NCI-H2107 treated with DMSO at 0.1 percent for 48 hours (cell line): ENCODE results near the gene CD300C.
"Not testable (repeated sequence)": the region's sequence is repeated elsewhere in the genome, so short reads cannot be mapped to it uniquely, and the experiment has no call there.

Experiments used
- DNase-seq: peaks from one replicate; lab custom pipeline; 2025; ENCODE audit not compliant: unreplicated experiment; lab: John Stamatoyannopoulos, UW

Gene CD300C

DNA sequence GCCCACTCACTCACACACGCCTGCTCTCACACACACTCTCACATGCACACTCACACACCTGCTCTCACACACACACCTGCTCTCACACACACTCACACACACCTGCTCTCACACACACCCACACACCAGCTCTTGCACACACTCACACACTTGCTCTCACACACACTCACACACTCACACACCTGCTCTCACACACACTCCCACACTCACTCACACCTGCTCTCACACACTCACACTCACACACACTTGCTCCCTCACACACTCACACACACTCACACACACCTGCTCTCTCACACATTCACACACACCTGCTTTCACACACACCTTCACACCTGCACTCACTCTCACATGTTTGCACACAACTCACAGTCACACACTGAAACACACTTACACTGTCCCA is 17.4 kb upstream of the CD300C start:
- DNase-seq = no peak

DNA sequence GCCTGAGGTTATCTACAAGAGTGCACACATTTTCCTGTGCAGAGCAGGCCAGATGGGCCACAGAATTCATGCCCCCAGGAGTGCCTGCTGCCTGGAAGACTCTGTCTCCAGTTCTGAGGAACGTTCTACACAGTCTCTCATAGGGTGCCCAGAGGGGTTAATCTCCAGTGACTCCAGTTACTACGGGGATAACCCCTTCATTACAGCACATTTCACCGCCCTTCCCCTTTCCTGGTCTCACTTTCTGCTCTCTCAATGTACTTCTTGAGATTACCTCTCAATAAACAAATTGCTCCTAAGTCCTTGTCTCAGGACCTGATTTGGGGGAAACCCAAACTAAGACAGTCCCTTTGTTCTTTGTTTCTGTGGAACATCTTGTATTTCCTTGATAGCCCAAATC is 15.7 kb upstream of the CD300C start:
- DNase-seq = no peak

DNA sequence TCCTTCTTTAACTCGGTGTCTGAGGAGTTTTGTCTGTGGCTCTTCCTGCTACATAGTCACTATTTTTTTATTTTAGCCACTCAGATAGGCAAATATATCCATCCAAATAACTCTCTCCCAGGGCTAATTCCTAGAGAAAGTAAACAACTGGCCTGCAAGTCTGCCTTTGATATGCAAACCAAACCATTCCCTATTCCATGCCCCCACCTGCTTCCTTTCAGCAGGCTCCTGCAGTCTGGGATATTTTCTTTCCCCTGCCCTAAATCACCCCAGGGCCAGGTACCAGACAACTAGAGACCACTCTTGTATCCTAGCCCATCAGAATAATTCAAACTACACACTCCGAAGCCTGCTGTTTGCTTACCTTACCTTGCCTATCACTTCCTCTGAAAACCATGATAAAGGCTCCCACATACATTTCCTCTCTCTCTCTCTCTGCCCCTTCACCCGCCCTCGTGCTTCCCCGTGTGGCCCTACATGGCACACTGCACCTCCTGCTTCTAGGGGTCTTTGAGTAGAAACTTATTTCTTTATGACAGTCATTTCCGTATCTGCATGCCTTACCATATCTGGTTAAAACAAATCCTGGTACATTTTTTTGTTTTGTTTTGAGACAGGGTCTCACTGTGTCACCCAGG is 13.1 kb upstream of the CD300C start:
- no peak for DNase-seq

DNA sequence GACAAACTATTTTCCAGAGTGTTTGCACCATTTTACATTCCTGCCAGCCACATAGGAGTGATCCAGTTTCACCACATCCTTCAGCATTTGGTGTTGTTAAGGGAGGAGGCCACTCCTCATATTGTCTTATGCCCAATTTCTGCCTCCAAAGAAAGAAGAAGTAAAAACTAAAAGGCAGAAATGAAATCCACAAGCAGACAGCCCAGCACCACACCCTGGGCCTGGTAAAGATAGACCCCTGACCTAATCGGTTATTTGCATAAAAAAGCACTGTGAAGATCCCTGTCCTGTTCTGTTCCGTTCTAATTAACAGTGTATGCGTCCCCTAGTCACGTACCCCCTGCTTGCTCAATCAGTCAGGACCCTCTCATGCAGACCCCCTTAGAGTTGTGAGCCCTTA is 12.5 kb upstream of the CD300C start:
- not testable (repeated sequence) for DNase-seq

DNA sequence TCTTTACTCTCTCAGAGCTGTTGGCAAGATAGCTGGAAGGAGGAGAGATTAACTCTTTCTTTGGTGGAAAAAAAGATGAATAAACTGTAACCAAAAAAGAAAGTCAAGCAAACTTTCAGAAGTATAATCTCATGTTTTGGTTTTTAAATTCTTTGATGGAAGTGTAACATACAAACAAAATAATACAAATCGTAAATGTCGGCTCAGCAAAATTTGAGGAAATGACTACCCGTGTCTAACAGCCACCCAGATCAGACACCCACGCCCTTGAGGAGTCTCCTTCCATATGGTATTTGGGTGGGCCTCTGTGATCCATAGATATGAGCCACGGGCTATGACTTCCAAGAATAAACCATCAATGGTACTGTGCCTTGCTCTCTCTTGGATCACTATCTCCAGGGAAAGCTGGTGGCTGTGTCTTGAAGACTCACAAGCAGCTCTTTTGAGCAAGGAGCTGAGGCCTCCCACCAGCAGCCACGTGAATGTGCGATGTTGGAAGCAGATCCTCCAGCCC is 9.6 kb upstream of the CD300C start:
- no peak for DNase-seq

DNA sequence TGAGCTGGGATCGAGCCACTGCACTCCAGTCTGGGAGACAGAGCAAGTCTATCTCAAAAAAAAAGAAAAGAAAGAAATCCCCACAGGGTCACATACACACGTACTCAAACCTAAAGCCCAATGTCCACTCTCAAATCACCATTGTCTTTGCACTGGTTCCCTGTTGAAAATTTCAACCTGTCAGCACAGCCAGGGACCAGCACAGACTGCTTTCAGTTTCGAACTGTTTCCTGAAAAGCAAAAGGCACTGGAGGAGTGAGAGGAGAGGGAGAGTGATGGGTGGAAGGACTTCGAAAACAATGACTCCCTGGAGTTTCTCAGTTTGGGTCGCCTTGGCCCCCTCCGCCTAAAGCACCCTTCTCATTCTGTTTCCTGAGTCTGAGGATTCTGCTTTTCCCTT is 9.0 kb upstream of the CD300C start:
- DNase-seq = no peak

DNA sequence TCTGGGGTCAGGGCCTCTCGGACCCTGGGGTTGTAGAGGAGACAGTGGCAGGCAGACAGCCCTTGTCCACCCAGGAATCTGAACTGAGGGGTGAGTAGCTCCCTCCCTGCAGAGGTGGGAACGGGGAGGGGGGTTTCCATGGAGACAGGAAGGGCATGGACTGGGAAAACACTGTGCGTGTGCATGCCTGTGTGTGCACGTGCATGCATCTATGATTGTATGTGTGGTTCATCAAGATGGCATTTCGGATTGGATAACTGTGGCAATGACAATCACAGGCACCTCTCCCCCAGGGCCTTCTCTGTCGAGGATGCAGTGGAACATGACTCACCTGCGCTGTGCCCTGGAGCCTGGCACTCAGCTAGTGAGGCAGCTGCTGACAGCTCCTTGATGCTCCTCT is 6.1 kb upstream of the CD300C start:
- DNase-seq = no peak

DNA sequence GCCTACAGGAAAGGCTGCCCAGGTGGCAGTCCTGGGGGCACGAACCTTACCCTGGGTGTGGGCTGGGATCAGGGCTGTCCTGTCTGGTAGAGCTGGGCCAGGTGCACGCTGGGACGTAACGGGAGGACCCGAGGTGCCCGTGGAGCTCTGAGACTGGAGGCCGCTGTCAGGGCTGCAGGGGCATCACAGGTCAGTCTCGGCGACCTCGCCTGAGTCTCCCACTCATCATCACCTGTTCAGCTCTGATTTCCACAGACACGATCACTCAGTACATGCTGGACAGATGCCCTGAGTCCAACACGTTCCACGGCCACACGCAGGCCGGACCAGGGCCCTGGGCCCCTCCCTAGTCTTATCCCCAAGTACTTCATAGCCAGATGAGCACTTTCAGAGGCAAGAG is 4.7 kb upstream of the CD300C start:
- no peak for DNase-seq

DNA sequence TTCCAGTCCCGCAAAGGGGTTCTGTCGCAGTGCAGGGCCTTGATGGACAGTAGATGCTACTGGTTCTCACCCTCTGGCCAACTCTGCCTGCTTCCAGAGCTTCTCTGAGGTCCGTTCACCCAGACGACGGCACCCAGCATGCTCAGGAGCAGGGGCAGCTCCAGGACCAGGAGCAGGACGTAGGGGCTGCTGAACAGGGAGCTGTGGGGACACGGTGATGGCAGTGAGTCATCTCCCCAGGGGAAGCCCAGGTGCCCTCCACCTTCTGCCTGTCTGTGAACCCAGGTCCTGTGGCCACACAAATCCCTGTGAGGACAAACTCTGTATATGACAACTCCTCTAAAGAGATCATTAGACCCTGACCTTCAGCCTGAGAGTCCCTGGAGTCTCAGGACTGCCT is 3.4 kb upstream of the CD300C start:
- no peak for DNase-seq

DNA sequence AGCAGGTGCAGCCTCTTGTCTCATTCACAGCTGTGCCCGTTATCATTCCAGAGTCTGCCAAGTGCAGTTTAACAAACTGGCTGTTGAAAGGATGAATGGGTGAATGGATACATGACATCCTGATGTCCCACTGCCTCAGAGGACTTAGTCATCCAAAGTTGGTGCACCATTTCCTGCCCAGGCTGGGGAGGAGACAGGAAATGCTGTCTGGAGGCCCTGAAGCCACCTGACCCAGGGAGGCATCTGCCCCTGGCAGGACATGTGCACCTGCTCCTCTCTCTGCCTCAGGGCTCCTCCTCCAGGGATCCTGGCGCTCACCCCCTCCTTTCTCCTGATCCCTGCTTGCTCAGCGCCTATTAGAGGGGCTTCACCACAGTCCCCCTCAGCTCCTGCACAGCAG is 1.8 kb upstream of the CD300C start:
- DNase-seq = no peak

DNA sequence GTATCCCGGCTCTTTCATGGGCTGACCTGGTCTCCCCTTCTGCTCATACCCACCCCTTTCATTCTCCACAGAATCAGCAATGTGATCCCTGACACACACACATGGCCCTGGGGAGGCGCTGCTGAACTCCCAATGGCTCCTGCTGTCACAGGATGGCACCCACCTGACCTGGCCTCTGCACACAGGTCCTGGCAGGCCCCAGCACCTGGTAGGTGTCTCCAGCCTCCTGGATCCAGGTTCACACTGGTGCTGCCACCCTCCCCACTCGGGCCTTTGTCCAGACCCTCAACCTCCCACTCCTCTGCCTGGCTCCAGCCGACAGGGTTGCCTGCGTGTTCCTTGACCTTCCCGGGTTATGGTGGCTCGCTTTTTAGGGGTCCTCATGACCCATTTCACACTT is 1.3 kb upstream of the CD300C start:
- no peak for DNase-seq

DNA sequence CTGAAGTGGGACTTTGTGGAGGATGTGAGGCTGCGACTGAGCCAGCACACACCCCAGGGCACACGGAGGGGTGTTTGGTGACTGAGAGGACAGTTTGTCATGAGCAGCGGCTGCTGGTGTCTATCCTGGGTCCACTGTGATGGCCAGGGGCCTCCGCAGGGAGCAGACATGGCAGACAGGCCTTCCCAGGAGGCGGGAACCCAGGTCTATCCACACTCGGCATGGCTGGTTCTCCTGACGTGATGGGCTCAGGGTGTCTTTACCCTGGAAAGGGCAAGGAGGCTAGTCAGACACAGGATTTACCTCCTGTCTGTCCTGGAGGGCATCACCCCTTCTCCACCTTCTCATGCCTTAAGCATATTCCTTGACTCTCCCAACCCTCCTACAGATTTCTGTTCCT is 671 bp upstream of the CD300C start:
- no peak for DNase-seq

DNA sequence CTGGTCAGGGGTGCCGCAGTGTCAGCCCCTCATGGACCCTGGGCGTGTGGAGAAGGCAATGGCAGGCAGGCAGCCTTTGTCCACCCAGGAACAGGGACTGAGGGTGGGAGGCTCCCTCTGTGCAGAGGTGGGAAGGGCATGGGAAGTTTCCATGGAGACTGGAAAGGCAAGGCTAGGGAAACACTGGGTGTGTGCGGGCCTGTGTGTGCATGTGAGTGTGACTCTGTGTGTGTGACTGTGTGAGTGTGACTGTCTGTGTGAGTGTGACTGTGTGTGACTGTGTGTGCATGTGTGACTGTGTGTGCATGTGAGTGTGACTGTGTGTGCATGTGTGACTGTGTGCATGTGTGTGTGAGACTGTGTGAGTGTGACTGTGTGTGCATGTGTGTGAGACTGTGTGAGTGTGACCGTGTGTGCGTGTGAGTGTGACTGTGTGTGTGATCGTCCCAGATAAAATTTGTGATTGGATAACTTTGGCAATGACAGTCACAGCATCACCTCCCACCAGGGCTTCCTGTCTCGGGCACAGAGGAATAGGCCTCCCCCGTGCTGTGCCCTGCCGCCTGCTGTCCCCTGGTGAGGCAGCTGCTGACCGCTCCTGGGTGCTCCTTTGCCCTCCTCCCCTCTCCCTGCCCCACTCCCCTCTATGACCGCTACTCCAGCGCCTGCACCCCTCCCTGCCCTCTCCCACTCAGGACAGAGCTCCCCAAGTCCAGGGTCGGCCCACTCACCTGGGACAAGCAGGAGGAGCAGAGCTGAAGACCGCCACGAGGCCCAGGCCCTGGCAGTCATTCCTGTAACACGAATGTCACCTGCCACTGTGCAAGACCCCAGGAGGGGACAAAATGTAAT is 698 bp downstream of the CD300C start:
- no peak for DNase-seq

DNA sequence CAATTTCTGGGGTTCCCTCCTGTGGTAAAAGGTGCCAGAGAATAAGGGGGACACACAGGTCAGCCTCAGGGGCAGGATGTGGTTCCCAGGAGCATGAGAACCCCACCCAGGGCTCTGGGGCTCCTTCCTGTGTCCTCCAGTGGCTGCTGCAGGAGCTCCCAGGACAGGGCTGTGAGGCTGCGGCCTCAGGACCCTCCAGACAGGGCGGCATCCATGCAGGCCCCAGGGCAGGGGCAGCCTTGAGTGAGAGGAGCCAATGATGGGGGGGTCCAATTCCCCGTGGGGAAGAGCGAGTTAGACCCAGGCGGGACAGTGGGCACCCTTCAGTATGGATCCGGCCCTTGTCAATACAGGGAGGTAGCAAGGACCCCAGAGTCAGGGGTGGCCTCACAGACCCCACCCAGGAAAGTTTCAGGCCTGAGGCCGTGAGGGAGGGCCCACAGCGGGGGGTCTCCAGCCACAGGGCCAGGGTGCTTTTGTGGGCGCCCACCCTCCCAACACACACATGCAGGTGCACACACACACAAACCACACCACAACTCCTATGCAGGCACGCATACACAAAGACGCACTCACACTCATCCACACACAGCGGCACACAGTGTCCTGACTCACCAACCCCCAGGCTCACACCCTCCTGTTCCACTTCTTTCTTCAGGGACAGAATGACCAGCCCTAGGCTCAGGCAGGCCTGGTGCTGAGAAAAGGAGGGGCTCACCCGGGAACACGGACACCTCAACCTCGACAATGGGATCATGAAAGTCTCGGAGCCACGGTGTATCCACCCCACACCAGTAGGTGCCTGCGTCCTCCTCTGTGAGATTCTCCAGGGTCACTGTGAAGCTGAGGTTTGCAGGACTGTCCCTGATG is 1.8 kb downstream of the CD300C start:
- DNase-seq = no peak

DNA sequence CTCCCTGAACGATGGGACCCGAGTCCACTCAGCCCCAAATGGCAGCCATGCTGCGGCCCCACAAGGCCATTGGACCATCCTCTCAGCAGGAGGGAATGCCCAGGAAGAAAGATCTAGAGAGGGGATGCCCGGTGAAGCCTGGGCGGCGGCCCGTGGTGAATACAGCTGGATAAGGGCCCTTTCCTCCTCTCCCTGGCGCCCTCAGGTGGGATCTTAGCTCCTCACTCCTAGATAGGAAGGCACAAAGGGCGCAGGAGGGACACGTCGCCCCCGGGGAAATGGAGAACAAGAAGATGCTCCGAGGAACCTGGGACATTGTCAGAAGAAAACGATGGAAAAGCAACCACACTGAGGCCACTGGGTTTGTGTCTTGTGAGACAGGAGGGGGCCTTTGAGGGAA is 2.5 kb downstream of the CD300C start:
- no peak for DNase-seq

DNA sequence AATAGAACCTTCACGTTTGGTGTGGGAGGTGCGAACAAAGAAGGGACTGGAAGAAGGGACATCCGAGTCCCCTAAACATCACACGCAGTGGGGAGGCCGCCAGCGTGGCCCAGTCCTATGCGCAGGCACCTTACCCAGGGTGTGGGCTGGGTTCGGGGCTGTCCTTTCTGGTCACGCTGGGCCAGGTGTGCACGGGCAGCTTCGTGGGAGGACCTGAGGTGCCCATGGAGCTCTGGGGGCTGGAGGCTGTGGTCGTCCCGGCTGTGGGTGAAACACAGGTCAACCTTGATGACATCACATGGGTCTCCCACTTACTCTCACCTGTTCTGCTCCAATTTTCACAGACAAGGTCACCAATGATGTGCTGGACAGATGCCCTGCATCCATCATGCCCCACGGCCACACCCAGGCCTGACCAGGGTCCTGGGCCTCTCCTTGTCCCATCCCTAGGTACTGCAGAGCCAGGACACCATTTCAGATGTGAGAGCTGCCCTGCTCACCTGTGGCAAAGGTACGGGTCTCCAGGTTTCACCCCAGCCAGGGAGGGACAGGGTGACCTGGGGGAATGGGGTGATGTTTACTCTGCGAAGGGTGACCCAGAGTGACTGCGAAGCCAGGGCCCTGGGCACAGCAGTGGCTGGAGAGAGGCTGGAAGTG is 3.1 kb downstream of the CD300C start:
- no peak for DNase-seq

DNA sequence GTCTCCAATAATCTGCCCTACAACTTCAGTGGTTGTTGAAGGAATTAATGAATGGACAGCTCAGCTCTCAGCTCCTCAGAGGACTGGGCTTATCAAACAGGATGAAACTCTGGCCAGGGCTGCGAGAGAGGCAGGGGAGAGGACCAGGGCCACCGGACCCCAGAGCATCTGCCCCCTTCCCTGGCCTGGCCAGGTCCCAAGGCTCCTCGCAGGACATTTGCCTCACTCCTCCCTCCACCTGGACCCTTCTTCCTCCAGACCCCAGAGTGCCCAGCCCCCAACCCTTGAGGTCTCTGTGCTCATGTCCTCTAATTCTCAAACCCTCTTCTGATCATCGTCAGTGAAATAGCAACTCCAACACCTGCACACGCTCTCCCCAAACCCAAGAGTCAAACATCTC is 3.7 kb downstream of the CD300C start:
- no peak for DNase-seq

DNA sequence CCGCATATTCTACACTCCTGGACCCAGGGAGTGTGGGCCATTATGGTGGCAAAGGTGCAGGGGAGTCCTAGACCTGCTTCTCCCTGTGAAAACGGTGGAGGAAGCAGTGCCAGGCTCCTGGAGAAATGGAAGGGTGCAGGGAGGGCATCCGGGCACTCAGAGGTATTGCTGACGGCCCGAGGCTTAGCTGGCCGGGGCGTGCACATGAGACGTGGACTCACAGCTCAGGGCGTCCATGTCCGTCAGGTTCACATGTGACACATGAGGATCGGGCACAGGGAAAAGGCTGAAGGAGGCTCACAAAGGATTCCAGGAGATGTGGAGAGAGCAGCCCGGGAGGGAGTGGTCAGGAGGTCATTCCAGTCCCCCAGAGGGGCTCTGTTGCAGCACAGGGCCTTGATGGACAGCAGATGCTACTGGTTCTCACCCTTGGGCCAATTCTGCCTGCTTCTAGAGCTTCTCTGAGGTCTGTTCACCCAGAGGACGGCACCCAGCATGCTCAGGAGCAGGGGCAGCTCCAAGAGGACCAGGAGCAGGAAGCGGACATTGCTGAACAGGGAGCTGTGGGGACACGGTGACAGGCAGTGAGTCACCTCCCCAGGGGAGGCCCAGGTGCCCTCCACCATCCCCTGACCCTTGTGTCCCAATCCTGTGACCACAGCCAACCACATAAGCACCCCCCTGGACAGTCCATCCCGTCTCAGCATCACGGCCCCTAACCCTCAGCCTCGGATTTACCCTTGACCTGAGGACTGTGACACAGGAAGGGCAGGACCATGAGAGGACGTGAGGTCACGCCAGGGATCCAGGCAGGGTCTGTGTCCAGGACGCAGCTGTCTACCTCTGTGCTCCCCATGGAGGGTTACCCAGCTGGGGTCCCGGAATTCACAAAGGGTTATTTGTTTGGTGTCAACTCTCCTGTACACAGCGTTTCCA is 4.5 kb downstream of the CD300C start:
- DNase-seq = no peak

DNA sequence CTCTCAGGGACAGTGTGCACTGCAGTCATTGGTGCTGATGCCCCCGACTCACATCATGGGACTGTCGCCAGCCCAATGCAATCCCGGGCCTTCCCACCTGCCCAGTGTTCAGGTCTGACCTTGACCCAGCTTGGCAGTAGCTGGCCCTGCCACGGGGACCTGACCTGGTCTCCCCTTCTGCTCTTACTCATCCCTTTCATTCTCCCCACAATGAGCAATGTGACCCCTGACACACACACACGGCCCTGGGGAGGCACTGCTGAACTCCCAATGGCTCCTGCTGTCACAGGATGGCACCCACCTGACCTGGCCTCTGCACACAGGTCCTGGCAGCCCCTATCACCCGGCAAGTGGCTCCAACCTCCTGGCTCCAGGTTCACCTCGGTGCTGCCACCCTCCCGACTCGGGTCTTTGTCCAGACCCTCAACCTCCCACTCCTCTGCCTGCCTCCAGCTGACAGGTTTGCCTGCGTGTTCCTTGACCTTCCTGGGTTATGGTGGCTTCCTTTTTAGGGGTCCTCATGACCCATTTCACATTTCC is 6.6 kb downstream of the CD300C start:
- DNase-seq = no peak

DNA sequence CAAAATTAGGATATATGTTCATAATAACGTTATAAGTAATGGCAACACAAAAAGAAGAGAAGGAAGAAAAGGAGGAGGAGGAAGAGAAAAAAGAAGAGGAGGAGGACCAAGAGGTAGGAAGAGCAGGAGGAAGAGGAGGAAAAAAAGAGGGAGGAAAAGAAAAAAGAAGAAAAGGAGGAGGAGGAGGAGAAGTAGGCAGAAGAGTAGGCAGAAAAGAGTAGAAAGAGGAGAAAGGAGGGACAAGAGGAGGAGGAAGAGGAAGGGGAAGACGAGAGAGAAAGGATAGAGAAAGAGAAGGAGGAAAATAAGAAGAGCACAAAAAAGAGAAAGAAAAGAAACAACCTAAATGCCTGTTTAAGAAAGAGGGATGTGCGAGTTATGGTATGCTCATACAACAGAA is 9.0 kb downstream of the CD300C start:
- DNase-seq = no peak
